ENCODE results near the gene PAX2. TPM values are rescaled to one million over a fixed set of nuclear protein-coding genes. Genes with fewer than 3 reads are reported as not detected.

Gene PAX2
- total RNA-seq, 1 donor from 2014 or later, result 0.23 TPM

GRCh38 chr10:100826983-100827818 is 81.8 kb downstream of the PAX2 start:
- Histone ChIP-seq H3K9me3 (ENCODE audit: insufficient read depth, low read depth, low read length) (peaks cover 4% of the 10 kb centered on the region), H3K9ac (ENCODE audit: low read length) (no peak overlapping the region), H3K36me3 (ENCODE audit: insufficient read depth, low read length) (no peaks in the 10 kb centered on the region), H3K4me2 (ENCODE audit: low read length) (peak overlapping the region; percentile 52), H3K27ac (ENCODE audit: low read depth, low read length) (no peak overlapping the region), H3K4me1 (ENCODE audit: insufficient read depth, low read length) (peaks cover 9% of the 10 kb centered on the region), H3K4me3 (ENCODE audit: insufficient read depth, low read depth, low read length) (no peak overlapping the region), H3K79me2 (ENCODE audit: insufficient read depth, low read length) (no peaks in the 10 kb centered on the region), H4K20me1 (ENCODE audit: insufficient read depth, low read length) (no peaks in the 10 kb centered on the region), H2AFZ (ENCODE audit: low read depth, low read length) (no peak overlapping the region), H3K27me3 (ENCODE audit: insufficient read depth, low read length) (peaks cover 80% of the 10 kb centered on the region)
- peaks cover 88% of the 10 kb centered on the region for H3K27me3 Mint-ChIP-seq (ENCODE audit: low read depth, unreplicated experiment)
- H3K4me1 Mint-ChIP-seq (ENCODE audit: low read depth, unreplicated experiment), result peaks cover 4% of the 10 kb centered on the region
- FAIRE-seq, result no peak
- no peak for TF ChIP-seq CTCF (IDR thresholded peaks at IDR 0.05; ENCODE audit: insufficient read depth, low read depth, low read length)
- TF ChIP-seq EZH2 (IDR thresholded peaks at IDR 0.05; ENCODE audit: insufficient read depth, low read length), result peak; percentile 95
- peaks cover 8% of the 10 kb centered on the region for H3K9me3 Mint-ChIP-seq (ENCODE audit: unreplicated experiment)
- H3K4me3 Mint-ChIP-seq (ENCODE audit: unreplicated experiment), result peak overlapping the region; percentile 20
- peaks cover 4% of the 10 kb centered on the region for H3K36me3 Mint-ChIP-seq (ENCODE audit: low read depth, unreplicated experiment)
- no peak for DNase-seq (ENCODE audit: low read depth)
- no peak overlapping the region for H3K27ac Mint-ChIP-seq (ENCODE audit: unreplicated experiment)

GRCh38 chr10:100827819-100828737 is 82.7 kb downstream of the PAX2 start:
- Histone ChIP-seq H3K27me3 (ENCODE audit: insufficient read depth, low read length) (peaks cover 81% of the 10 kb centered on the region), H3K36me3 (ENCODE audit: insufficient read depth, low read length) (no peaks in the 10 kb centered on the region), H3K27ac (ENCODE audit: low read depth, low read length) (no peak overlapping the region), H3K9ac (ENCODE audit: low read length) (no peak overlapping the region), H2AFZ (ENCODE audit: low read depth, low read length) (no peak overlapping the region), H3K4me1 (ENCODE audit: insufficient read depth, low read length) (peaks cover 9% of the 10 kb centered on the region), H4K20me1 (ENCODE audit: insufficient read depth, low read length) (no peaks in the 10 kb centered on the region), H3K4me3 (ENCODE audit: insufficient read depth, low read depth, low read length) (no peak overlapping the region), H3K79me2 (ENCODE audit: insufficient read depth, low read length) (no peaks in the 10 kb centered on the region), H3K4me2 (ENCODE audit: low read length) (peak overlapping the region; percentile 52), H3K9me3 (ENCODE audit: insufficient read depth, low read depth, low read length) (peaks cover 4% of the 10 kb centered on the region)
- peaks cover 4% of the 10 kb centered on the region for H3K36me3 Mint-ChIP-seq (ENCODE audit: low read depth, unreplicated experiment)
- FAIRE-seq (no peak), DNase-seq (ENCODE audit: low read depth) (no peak)
- TF ChIP-seq EZH2 (IDR thresholded peaks at IDR 0.05; ENCODE audit: insufficient read depth, low read length), result peak; percentile 78
- TF ChIP-seq CTCF (IDR thresholded peaks at IDR 0.05; ENCODE audit: insufficient read depth, low read depth, low read length), result no peak
- H3K27ac Mint-ChIP-seq (ENCODE audit: unreplicated experiment), result no peak overlapping the region
- H3K27me3 Mint-ChIP-seq (ENCODE audit: low read depth, unreplicated experiment), result peaks cover 88% of the 10 kb centered on the region
- H3K4me1 Mint-ChIP-seq (ENCODE audit: low read depth, unreplicated experiment), result peaks cover 4% of the 10 kb centered on the region
- peak overlapping the region; percentile 54 for H3K4me3 Mint-ChIP-seq (ENCODE audit: unreplicated experiment)
- H3K9me3 Mint-ChIP-seq (ENCODE audit: unreplicated experiment), result peaks cover 11% of the 10 kb centered on the region

Data from astrocyte (in vitro differentiated cells and primary cell).